ENCODE data around the gene TXLNB.

DNA sequence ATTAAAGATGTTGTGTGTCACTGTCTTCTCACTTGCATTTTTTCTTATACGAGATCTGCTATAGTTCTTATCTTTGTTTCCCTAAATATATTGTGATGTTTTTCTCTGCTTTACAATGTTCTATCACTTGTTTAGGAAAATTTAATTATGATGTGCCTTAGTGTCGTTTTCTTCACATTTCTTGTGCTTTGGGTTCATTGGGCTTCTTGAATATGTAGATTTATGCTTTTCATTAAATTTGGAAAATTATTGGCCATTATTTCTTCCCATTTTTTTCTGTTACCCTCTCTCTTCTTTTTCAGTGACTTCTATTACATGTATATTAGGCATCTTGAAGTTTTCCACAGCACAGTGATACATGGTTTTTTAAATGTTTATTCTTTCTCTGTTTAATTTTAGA lies 49.3 kb upstream of the TXLNB start:
- no peak for TF ChIP-seq ZEB2 (tag by site-specific recombination; IDR thresholded peaks at IDR 0.05)
- TF ChIP-seq, protein P1, sequence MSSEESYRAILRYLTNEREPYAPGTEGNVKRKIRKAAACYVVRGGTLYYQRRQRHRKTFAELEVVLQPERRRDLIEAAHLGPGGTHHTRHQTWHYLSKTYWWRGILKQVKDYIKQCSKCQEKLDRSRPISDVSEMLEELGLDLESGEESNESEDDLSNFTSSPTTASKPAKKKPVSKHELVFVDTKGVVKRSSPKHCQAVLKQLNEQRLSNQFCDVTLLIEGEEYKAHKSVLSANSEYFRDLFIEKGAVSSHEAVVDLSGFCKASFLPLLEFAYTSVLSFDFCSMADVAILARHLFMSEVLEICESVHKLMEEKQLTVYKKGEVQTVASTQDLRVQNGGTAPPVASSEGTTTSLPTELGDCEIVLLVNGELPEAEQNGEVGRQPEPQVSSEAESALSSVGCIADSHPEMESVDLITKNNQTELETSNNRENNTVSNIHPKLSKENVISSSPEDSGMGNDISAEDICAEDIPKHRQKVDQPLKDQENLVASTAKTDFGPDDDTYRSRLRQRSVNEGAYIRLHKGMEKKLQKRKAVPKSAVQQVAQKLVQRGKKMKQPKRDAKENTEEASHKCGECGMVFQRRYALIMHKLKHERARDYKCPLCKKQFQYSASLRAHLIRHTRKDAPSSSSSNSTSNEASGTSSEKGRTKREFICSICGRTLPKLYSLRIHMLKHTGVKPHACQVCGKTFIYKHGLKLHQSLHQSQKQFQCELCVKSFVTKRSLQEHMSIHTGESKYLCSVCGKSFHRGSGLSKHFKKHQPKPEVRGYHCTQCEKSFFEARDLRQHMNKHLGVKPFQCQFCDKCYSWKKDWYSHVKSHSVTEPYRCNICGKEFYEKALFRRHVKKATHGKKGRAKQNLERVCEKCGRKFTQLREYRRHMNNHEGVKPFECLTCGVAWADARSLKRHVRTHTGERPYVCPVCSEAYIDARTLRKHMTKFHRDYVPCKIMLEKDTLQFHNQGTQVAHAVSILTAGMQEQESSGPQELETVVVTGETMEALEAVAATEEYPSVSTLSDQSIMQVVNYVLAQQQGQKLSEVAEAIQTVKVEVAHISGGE (tag by site-specific recombination; conservative IDR thresholded peaks at IDR 0.05; ENCODE audit: low read depth): no peak
- no peak for TF ChIP-seq ZNF324 (tag by site-specific recombination; IDR thresholded peaks at IDR 0.05)
- TF ChIP-seq ZNF239 (tag by site-specific recombination; IDR thresholded peaks at IDR 0.05): no peak
- TF ChIP-seq MZF1 (tag by site-specific recombination; IDR thresholded peaks at IDR 0.05; ENCODE audit: borderline replicate concordance): no peak

Measured in HEK293 (cell line).